ENCODE data around the gene GMPPA. TPM values are rescaled to one million over a fixed set of nuclear protein-coding genes. Genes with fewer than 3 reads are reported as not detected.
A peak's percentile ranks its signal among the peaks of the same experiment; 100 is the strongest.

The GMPPA gene
- polyA plus RNA-seq, 2 of the 4 experiments (the other 2 are of a cell fraction), result 36.2 to 46.2 TPM

DNA sequence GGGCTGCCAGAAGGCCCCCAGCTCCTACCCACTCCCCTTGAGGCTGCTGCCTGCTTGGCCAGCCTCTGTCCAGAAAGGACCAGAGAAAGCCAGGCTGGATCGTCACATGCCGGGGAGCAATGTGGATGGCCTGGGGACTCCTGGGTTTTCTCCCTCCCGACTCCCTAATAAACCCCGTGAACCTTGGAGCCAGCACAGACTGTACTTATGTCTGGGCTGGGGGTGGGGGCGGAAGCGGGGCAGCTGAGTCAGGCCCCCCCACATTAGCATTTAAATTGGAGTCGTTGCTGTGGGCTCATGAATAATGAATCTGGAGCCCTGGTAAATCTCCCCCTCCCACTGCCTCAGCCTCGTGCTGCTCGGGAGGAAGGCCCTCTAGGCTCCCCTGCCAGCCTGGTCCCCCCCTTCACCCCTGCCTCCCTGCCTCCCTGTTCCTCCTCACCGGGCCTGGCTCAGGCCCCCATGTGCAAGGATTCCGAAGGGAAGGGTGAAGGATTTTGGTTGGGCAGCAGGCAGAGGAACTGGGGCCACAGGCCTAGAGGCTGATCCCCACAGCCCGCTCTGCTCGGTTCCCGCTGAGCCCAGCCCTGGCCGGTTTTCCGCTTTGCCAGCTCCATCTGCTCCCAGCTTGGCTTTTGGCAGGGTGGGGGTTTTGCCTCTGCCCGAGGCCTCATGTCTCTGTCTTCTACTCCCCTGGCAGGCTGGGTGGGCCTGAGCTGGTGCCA, 8.3 kb downstream of the GMPPA start (continued):
- TF ChIP-seq, protein P1, sequence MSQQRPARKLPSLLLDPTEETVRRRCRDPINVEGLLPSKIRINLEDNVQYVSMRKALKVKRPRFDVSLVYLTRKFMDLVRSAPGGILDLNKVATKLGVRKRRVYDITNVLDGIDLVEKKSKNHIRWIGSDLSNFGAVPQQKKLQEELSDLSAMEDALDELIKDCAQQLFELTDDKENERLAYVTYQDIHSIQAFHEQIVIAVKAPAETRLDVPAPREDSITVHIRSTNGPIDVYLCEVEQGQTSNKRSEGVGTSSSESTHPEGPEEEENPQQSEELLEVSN (IDR thresholded peaks at IDR 0.05; ENCODE audit: borderline replicate concordance, low read depth), result no peak
- TF ChIP-seq CBX2 (IDR thresholded peaks at IDR 0.05; ENCODE audit: borderline replicate concordance, low read depth), result no peak
- no peak for TF ChIP-seq TFCP2L1 (CRISPR knock-in tag; IDR thresholded peaks at IDR 0.05)

- H3K4me3 ChIP-seq, result no peak overlapping the region
- WGBS (ENCODE audit: missing lambda C conversion rate), result 48% methylated on average over 8 of the region's 8 CpGs
- ATAC-seq (no peak), DNase-seq (ENCODE audit: low read depth in 1 of 2, low spot score in 1 of 2) (no peak), FAIRE-seq (no peak)
- CTCF ChIA-PET, result interaction anchor here (1.8 to 89.4 kb wide), 4 partner anchors 2 to 105 kb away, joined by 4 to 3291 read pairs (median 1652); partner anchors contain the start of genes ASIC4, CHPF, GMPPA and SPEG
- TF ChIP-seq RCOR1 (IDR thresholded peaks at IDR 0.05; ENCODE audit: low read depth, low read length), result no peak
- TF ChIP-seq, protein P2, sequence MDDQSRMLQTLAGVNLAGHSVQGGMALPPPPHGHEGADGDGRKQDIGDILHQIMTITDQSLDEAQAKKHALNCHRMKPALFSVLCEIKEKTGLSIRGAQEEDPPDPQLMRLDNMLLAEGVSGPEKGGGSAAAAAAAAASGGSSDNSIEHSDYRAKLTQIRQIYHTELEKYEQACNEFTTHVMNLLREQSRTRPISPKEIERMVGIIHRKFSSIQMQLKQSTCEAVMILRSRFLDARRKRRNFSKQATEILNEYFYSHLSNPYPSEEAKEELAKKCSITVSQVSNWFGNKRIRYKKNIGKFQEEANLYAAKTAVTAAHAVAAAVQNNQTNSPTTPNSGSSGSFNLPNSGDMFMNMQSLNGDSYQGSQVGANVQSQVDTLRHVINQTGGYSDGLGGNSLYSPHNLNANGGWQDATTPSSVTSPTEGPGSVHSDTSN (IDR thresholded peaks at IDR 0.05), result no peak
- TF ChIP-seq, protein P3, sequence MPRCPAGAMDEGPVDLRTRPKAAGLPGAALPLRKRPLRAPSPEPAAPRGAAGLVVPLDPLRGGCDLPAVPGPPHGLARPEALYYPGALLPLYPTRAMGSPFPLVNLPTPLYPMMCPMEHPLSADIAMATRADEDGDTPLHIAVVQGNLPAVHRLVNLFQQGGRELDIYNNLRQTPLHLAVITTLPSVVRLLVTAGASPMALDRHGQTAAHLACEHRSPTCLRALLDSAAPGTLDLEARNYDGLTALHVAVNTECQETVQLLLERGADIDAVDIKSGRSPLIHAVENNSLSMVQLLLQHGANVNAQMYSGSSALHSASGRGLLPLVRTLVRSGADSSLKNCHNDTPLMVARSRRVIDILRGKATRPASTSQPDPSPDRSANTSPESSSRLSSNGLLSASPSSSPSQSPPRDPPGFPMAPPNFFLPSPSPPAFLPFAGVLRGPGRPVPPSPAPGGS (IDR thresholded peaks at IDR 0.05), result no peak
- TF ChIP-seq REST (IDR thresholded peaks at IDR 0.05), result peak; percentile 49; the same call in 1 of the 2 replicates
- TF ChIP-seq, protein P4, sequence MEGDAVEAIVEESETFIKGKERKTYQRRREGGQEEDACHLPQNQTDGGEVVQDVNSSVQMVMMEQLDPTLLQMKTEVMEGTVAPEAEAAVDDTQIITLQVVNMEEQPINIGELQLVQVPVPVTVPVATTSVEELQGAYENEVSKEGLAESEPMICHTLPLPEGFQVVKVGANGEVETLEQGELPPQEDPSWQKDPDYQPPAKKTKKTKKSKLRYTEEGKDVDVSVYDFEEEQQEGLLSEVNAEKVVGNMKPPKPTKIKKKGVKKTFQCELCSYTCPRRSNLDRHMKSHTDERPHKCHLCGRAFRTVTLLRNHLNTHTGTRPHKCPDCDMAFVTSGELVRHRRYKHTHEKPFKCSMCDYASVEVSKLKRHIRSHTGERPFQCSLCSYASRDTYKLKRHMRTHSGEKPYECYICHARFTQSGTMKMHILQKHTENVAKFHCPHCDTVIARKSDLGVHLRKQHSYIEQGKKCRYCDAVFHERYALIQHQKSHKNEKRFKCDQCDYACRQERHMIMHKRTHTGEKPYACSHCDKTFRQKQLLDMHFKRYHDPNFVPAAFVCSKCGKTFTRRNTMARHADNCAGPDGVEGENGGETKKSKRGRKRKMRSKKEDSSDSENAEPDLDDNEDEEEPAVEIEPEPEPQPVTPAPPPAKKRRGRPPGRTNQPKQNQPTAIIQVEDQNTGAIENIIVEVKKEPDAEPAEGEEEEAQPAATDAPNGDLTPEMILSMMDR (IDR thresholded peaks at IDR 0.05), result no peak
- POLR2A ChIA-PET, result interaction anchor here (1.3 kb wide), 1 partner anchor 10 kb away, joined by 9 read pairs; the partner anchor contains the start of gene GMPPA
- H3K4me1 ChIP-seq, result peaks cover 12% of the 10 kb centered on the region
- H3K9me3 ChIP-seq, result no peaks in the 10 kb centered on the region
- H3K4me2 ChIP-seq, result no peak overlapping the region
- H3K27ac ChIP-seq, result no peak overlapping the region
Observed at GRCh38 chr2:219507581-219508443, 9.1 kb downstream of the GMPPA start.

DNA sequence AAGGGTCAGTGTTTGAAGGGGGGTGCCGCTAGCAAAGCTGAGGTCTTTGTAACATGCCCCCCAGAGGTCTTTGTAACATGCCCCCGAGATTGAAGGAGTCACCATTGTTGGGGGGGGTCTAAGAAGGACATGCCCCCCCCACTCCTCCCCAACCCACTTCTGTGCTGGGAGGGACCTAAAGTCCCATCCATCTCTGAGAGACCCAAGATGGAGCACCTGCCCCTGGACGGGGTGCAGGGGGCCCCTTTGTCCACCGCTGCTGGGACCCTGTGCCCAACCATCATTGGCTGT, 9.7 kb downstream of the GMPPA start:
- CTCF ChIA-PET, result interaction anchor here (2.7 to 89.4 kb wide), 3 partner anchors 2 to 106 kb away, joined by 14 to 3291 read pairs (median 3291); partner anchors contain the start of genes ASIC4, CHPF, GMPPA and SPEG
- ATAC-seq (no peak), FAIRE-seq (no peak), DNase-seq (ENCODE audit: low read depth in 1 of 2, low spot score in 1 of 2) (no peak)
- no peak for TF ChIP-seq RCOR1 (IDR thresholded peaks at IDR 0.05; ENCODE audit: low read depth, low read length)
- TF ChIP-seq, protein P5, sequence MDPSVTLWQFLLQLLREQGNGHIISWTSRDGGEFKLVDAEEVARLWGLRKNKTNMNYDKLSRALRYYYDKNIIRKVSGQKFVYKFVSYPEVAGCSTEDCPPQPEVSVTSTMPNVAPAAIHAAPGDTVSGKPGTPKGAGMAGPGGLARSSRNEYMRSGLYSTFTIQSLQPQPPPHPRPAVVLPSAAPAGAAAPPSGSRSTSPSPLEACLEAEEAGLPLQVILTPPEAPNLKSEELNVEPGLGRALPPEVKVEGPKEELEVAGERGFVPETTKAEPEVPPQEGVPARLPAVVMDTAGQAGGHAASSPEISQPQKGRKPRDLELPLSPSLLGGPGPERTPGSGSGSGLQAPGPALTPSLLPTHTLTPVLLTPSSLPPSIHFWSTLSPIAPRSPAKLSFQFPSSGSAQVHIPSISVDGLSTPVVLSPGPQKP (IDR thresholded peaks at IDR 0.05; ENCODE audit: low read depth, low read length), result no peak
- TF ChIP-seq, protein P1 (IDR thresholded peaks at IDR 0.05; ENCODE audit: borderline replicate concordance, low read depth), result no peak
- TF ChIP-seq HOXB13 (CRISPR knock-in tag; IDR thresholded peaks at IDR 0.05; ENCODE audit: low read depth), result no peak
- no peak for TF ChIP-seq NFE2L2 (conservative IDR thresholded peaks at IDR 0.05; ENCODE audit: low read length)
- TF ChIP-seq HEYL (CRISPR knock-in tag; IDR thresholded peaks at IDR 0.05), result no peak
- no peak for TF ChIP-seq HES2 (IDR thresholded peaks at IDR 0.05)
- no peak for TF ChIP-seq HOXB5 (CRISPR knock-in tag; IDR thresholded peaks at IDR 0.05)
- H3K9me3 ChIP-seq, result no peaks in the 10 kb centered on the region
- H3K27ac ChIP-seq, result no peak overlapping the region
- whole genome bisulfite sequencing (ENCODE audit: missing lambda C conversion rate), result 79% methylated on average over 4 of the region's 4 CpGs
- H3K4me1 ChIP-seq, result peaks cover 12% of the 10 kb centered on the region
- H3K4me2 ChIP-seq, result no peak overlapping the region
- POLR2A ChIA-PET, result interaction anchor here (2.5 kb wide), 1 partner anchor 10 kb away, joined by 24 read pairs; the partner anchor contains the start of gene GMPPA
- no peak overlapping the region for H3K4me3 ChIP-seq

All from A549 (cell line).